ENCODE measurements around the gene KMT2A. TPM values are rescaled to one million over a fixed set of nuclear protein-coding genes. Genes with fewer than 3 reads are reported as not detected.
"Not testable (repeated sequence)": the region's sequence is repeated elsewhere in the genome, so short reads cannot be mapped to it uniquely, and the experiment has no call there.

Gene KMT2A
- total RNA-seq, 2 donors from 2014 or later, result 33.8 to 45.1 TPM

DNA sequence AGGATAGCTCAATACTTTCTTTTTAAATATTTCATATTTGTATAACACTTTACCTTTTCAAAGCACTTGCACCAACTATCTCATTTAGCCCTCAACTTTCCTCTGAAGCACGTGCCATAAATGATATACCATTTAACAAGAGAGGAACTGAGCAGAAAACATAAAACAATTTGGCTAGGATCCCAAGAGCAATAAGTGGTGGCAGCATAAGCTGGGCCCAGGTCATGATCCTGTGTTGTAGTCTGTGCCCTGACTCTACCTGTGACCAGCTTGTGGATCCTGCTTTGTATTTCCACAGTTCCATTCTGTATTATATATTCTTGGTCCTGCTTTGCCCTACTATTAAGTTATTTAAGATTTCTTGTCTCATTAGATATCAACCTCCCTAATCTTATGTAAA lies 23.4 kb upstream of the KMT2A start:
- intact Hi-C loops (cut with DNase I), result no loop called here
- Histone ChIP-seq H3K27me3 (no peaks in the 10 kb centered on the region), H3K36me3 (no peaks in the 10 kb centered on the region), H3K4me3 (no peak overlapping the region), H3K9ac (ENCODE audit: low read depth in 2 of 2, low read length in 2 of 2) (no peak overlapping the region), H3K4me1 (no peaks in the 10 kb centered on the region), H3K9me3 (no peaks in the 10 kb centered on the region), H3K27ac (no peak overlapping the region)
- no peak for DNase-seq
- TF ChIP-seq, protein P1, sequence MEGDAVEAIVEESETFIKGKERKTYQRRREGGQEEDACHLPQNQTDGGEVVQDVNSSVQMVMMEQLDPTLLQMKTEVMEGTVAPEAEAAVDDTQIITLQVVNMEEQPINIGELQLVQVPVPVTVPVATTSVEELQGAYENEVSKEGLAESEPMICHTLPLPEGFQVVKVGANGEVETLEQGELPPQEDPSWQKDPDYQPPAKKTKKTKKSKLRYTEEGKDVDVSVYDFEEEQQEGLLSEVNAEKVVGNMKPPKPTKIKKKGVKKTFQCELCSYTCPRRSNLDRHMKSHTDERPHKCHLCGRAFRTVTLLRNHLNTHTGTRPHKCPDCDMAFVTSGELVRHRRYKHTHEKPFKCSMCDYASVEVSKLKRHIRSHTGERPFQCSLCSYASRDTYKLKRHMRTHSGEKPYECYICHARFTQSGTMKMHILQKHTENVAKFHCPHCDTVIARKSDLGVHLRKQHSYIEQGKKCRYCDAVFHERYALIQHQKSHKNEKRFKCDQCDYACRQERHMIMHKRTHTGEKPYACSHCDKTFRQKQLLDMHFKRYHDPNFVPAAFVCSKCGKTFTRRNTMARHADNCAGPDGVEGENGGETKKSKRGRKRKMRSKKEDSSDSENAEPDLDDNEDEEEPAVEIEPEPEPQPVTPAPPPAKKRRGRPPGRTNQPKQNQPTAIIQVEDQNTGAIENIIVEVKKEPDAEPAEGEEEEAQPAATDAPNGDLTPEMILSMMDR (IDR thresholded peaks at IDR 0.05), result no peak

DNA sequence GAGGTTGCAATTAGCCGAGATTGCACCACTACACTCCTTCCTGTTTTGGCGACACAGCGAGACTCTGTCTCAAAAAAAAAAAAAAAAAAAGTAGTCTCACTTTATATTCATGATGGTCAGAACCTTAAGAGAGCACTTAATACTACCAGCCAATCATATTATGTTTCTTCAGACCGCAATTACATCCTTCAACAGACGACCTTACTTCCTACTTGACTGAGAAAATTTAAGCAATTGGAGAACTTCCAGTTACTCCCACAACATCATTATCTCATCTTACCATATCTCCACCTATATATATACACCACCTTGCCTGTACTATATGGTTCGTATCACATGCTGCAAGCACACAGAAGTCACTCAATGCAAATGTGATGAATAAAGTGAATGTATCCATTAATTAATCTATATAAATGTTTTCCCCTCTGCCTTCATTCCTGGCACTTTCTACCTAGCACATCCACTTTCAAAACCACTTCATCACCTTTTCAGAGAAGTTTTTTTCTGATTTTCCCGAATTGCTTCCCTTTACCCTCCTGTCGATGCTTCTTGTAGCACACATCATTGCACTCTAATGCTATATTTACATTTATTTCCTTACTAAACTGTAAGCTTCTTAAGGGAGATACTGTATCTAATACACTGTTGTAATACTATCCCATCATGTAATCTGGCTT lies 21.1 kb upstream of the KMT2A start:
- TF ChIP-seq, protein P1 (IDR thresholded peaks at IDR 0.05), result no peak

GRCh38 chr11:118415739-118416068 lies 20.6 kb upstream of the KMT2A start:
- intact Hi-C loops (cut with DNase I), result no loop called here
- no peaks in the 10 kb centered on the region for H3K36me3 ChIP-seq
- peak; percentile 53 for DNase-seq
- no peak overlapping the region for H3K27ac ChIP-seq
- no peaks in the 10 kb centered on the region for H3K4me1 ChIP-seq
- H3K4me3 ChIP-seq, result no peak overlapping the region
- H3K27me3 ChIP-seq, result no peaks in the 10 kb centered on the region
- H3K9me3 ChIP-seq, result no peaks in the 10 kb centered on the region
- H3K9ac ChIP-seq (ENCODE audit: low read depth in 2 of 2, low read length in 2 of 2), result no peak overlapping the region
- TF ChIP-seq, protein P1 (IDR thresholded peaks at IDR 0.05), result no peak

More for the DNA sequence above, 21.1 kb upstream of the KMT2A start:
- H3K4me1 ChIP-seq, result no peaks in the 10 kb centered on the region
- H3K9ac ChIP-seq (ENCODE audit: low read depth in 2 of 2, low read length in 2 of 2), result no peak overlapping the region
- H3K9me3 ChIP-seq, result no peaks in the 10 kb centered on the region
- H3K27me3 ChIP-seq, result no peaks in the 10 kb centered on the region
- intact Hi-C loops (cut with DNase I), result no loop called here
- H3K4me3 ChIP-seq, result no peak overlapping the region
- H3K36me3 ChIP-seq, result no peaks in the 10 kb centered on the region
- H3K27ac ChIP-seq, result no peak overlapping the region
- DNase-seq, result no peak

DNA sequence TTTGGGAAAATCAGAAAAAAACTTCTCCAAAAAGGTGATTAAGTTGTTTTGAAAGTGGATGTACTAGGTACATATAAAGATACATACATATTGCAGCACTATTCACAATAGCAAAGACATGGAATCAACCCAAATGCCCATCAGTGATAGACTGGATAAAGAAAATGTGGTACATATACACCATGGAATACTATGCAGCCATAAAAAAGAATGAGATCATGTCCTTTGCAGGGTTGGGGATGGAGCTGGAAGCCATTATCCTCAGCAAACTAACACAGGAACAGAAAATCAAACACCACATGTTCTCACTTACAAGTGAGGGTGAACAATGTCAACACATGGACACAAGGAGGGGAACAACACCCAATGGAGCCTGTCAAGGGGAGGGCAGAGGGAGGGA lies 19.4 kb upstream of the KMT2A start:
- H3K4me1 ChIP-seq; H3K27me3 ChIP-seq; DNase-seq; H3K36me3 ChIP-seq; H3K4me3 ChIP-seq; H3K9me3 ChIP-seq; H3K27ac ChIP-seq; H3K9ac ChIP-seq (ENCODE audit: low read depth in 2 of 2, low read length in 2 of 2); intact Hi-C loops (cut with DNase I): not testable (repeated sequence)

DNA sequence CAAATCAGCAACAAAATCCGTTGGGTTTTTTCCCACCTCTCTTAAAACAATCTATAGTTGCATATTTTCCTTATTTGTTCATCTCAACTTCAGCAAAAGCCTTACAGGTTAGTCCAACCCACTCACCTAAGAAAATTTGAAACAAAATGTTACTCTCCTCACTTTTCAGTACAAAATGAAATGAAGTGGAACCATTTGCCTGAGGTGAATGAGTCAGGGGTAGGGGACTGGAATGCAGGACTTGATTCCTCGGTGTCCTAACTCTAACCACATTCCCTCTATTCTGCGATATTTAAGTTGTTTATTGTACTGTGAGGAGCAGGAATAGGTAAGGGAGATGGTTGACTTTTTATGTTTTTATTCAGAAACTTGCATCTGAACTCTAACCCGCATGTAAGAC lies 18.5 kb upstream of the KMT2A start:
- H3K27ac ChIP-seq, result no peak overlapping the region
- no peaks in the 10 kb centered on the region for H3K4me1 ChIP-seq
- intact Hi-C loops (cut with DNase I), result no loop called here
- H3K27me3 ChIP-seq, result no peaks in the 10 kb centered on the region
- H3K4me3 ChIP-seq, result no peak overlapping the region
- H3K9me3 ChIP-seq, result no peaks in the 10 kb centered on the region
- no peak for DNase-seq
- TF ChIP-seq, protein P1 (IDR thresholded peaks at IDR 0.05), result no peak
- no peak overlapping the region for H3K9ac ChIP-seq (ENCODE audit: low read depth in 2 of 2, low read length in 2 of 2)
- no peaks in the 10 kb centered on the region for H3K36me3 ChIP-seq

- DNase-seq, result no peak
- H3K4me1 ChIP-seq, result no peaks in the 10 kb centered on the region
- H3K27ac ChIP-seq, result no peak overlapping the region
- no peaks in the 10 kb centered on the region for H3K36me3 ChIP-seq
- TF ChIP-seq, protein P1 (IDR thresholded peaks at IDR 0.05), result no peak
- no peaks in the 10 kb centered on the region for H3K9me3 ChIP-seq
- no peak overlapping the region for H3K9ac ChIP-seq (ENCODE audit: low read depth in 2 of 2, low read length in 2 of 2)
- intact Hi-C loops (cut with DNase I), result no loop called here
- no peaks in the 10 kb centered on the region for H3K27me3 ChIP-seq
- H3K4me3 ChIP-seq, result no peak overlapping the region
Observed at GRCh38 chr11:118418766-118419165, 17.5 kb upstream of the KMT2A start.
